Muscle of leg (tissue), 11 donors: ENCODE data around the gene CD38. TPM values are rescaled to one million over a fixed set of nuclear protein-coding genes. Genes with fewer than 3 reads are reported as not detected.
"Not testable (repeated sequence)": the region's sequence is repeated elsewhere in the genome, so short reads cannot be mapped to it uniquely, and the experiment has no call there.

Experiments
- DNase-seq: peaks from one replicate; pipeline ENCODE4 v3.0.0; 2013
- H3K27ac ChIP-seq: one replicate; pipeline ENCODE4 v1.5.1; 2013; ENCODE audit warnings: mild to moderate bottlenecking, low read length, control low read depth
- H3K27me3 ChIP-seq: one replicate; pipeline ENCODE4 v1.6.1; 2013; ENCODE audit warnings: low read length; ENCODE audit not compliant: control insufficient read depth, insufficient read depth
- H3K36me3 ChIP-seq: one replicate; pipeline ENCODE4 v1.6.1; 2013; ENCODE audit warnings: low read length; ENCODE audit not compliant: control insufficient read depth, insufficient read depth
- H3K4me1 ChIP-seq: one replicate; pipeline ENCODE4 v1.6.1; 2013; ENCODE audit warnings: low read length; ENCODE audit not compliant: control insufficient read depth, insufficient read depth
- H3K4me3 ChIP-seq: one replicate; pipeline ENCODE4 v1.5.1; 2013; ENCODE audit warnings: low read length, control low read depth
- H3K9me3 ChIP-seq: replicated peaks from 2 replicates; pipeline ENCODE4 v1.6.1; 2013; ENCODE audit warnings: low read depth, low read length; ENCODE audit not compliant: control insufficient read depth
- WGBS: methylation state at CpG from one replicate; pipeline ENCODE4 v1.1.5; 2013; ENCODE audit warnings: missing lambda C conversion rate; ENCODE audit not compliant: insufficient coverage; 5-methylcytosine and 5-hydroxymethylcytosine counted together
- polyA plus RNA-seq, 8 donors: library from polyadenylated mRNA; unstranded; fragments of 120-200 nt; gene quantifications; one replicate each; pipeline versions ENCODE4 v1.2.1 to v1.2.3, GENCODE V29; 2013; ENCODE audit warnings: inconsistent platforms in 1 of 8, low replicate concordance in 1 of 8; ENCODE audit not compliant: insufficient read length in 8 of 8, insufficient read depth in 1 of 8
- total RNA-seq: library from RNA; stranded (reverse); fragments of 120-200 nt; gene quantifications from one replicate; pipeline ENCODE4 v1.2.4, GENCODE V29; 2013

The CD38 gene
- total and polyA plus RNA-seq, 9 donors = 0.39 to 1.8 (median 1.0) TPM

DNA sequence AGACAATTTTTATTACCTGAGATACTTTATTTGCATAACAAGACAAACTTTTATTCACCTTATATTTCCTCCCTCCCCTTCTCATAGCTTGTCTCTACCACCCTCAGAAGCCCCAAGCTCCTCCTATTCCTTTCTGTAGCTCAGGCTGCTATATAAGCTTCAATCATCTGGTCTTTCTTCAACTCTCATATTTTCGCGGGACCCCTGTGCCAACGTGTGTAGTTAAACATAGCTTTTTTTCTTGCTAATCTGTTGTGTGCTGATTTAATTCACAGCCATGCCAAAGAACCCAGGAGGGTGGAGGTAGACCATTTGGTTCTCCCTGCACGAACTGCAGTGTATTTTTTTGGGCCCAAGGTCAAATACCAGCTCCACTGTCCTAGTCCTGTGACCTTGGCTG lies 21.1 kb upstream of the CD38 start:
- Histone ChIP-seq H3K4me3 (no peak overlapping the region), H3K27me3 (no peaks in the 10 kb centered on the region), H3K4me1 (no peaks in the 10 kb centered on the region), H3K36me3 (no peaks in the 10 kb centered on the region), H3K27ac (no peak overlapping the region), H3K9me3 (no peaks in the 10 kb centered on the region)
- DNase-seq = no peak
- WGBS = 80% methylated on average over 1 of the region's 4 CpGs

DNA sequence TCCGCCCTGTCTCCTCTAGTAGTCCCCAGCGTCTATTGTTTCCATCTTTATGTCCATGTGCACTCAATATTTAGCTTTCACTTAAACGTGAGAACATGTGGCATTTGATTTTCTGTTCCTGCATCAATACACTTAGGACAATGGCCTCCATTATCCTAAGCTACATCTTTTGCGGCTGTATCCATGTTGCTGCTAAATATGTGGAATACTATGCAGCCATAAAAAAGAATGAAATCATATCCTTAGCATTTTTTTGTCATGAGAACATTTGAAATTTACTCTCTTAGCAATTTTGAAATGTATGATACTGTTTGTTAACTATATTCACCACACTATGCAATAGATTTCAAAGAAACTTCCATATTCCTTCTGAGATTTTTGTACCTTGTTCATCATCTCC lies 19.8 kb upstream of the CD38 start:
- H3K4me1 ChIP-seq = no peaks in the 10 kb centered on the region
- no peak overlapping the region for H3K4me3 ChIP-seq
- 86% methylated on average over 2 of the region's 4 CpGs for WGBS
- H3K27ac ChIP-seq = no peak overlapping the region
- H3K36me3 ChIP-seq = no peaks in the 10 kb centered on the region
- no peak for DNase-seq
- H3K27me3 ChIP-seq = no peaks in the 10 kb centered on the region
- H3K9me3 ChIP-seq = no peaks in the 10 kb centered on the region

GRCh38 chr4:15762460-15762859 lies 15.7 kb upstream of the CD38 start:
- not testable (repeated sequence) for H3K36me3 ChIP-seq, H3K27ac ChIP-seq, H3K9me3 ChIP-seq, DNase-seq, H3K4me1 ChIP-seq, H3K4me3 ChIP-seq, H3K27me3 ChIP-seq

GRCh38 chr4:15765391-15765790 lies 12.7 kb upstream of the CD38 start:
- no peaks in the 10 kb centered on the region for H3K27me3 ChIP-seq
- no peaks in the 10 kb centered on the region for H3K9me3 ChIP-seq
- 69% methylated on average over 6 of the region's 6 CpGs for WGBS
- no peak overlapping the region for H3K27ac ChIP-seq
- no peak for DNase-seq
- no peak overlapping the region for H3K4me3 ChIP-seq
- no peaks in the 10 kb centered on the region for H3K36me3 ChIP-seq
- no peaks in the 10 kb centered on the region for H3K4me1 ChIP-seq

GRCh38 chr4:15765910-15766697 lies 12.0 kb upstream of the CD38 start:
- Histone ChIP-seq H3K27ac (no peak overlapping the region), H3K4me1 (no peaks in the 10 kb centered on the region), H3K36me3 (no peaks in the 10 kb centered on the region), H3K9me3 (no peaks in the 10 kb centered on the region), H3K4me3 (no peak overlapping the region), H3K27me3 (no peaks in the 10 kb centered on the region)
- WGBS = 60% methylated on average over 3 of the region's 6 CpGs
- DNase-seq = no peak

DNA sequence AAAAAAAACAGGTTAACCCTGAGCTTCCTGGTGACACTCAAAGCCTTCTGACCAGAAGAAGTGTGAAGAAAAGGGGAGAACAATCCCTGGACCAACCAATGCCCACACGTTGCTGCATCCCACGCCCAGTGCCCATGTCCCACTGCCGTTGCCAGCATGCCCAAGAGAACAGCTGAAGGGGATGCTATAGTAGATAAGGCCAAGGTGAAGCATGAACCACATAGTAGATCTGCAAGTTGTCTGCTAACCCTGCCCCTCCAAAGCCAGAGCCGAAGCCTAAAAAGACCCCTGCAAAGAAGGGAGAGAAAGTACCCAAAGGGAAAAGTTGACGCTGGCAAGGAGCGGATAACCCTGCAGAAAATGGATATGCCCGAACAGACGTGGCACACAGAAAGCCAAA lies 11.3 kb upstream of the CD38 start:
- no peaks in the 10 kb centered on the region for H3K9me3 ChIP-seq
- DNase-seq = no peak
- no peaks in the 10 kb centered on the region for H3K4me1 ChIP-seq
- H3K4me3 ChIP-seq = no peak overlapping the region
- no peaks in the 10 kb centered on the region for H3K27me3 ChIP-seq
- 83% methylated on average over 5 of the region's 8 CpGs for WGBS
- H3K36me3 ChIP-seq = no peaks in the 10 kb centered on the region
- H3K27ac ChIP-seq = no peak overlapping the region

GRCh38 chr4:15769202-15769601 lies 8.9 kb upstream of the CD38 start:
- Histone ChIP-seq H3K4me1 (no peaks in the 10 kb centered on the region), H3K27me3 (peaks cover 1% of the 10 kb centered on the region), H3K36me3 (no peaks in the 10 kb centered on the region), H3K27ac (no peak overlapping the region), H3K9me3 (no peaks in the 10 kb centered on the region), H3K4me3 (no peak overlapping the region)
- DNase-seq = no peak
- WGBS = 63% methylated on average over 2 of the region's 2 CpGs

DNA sequence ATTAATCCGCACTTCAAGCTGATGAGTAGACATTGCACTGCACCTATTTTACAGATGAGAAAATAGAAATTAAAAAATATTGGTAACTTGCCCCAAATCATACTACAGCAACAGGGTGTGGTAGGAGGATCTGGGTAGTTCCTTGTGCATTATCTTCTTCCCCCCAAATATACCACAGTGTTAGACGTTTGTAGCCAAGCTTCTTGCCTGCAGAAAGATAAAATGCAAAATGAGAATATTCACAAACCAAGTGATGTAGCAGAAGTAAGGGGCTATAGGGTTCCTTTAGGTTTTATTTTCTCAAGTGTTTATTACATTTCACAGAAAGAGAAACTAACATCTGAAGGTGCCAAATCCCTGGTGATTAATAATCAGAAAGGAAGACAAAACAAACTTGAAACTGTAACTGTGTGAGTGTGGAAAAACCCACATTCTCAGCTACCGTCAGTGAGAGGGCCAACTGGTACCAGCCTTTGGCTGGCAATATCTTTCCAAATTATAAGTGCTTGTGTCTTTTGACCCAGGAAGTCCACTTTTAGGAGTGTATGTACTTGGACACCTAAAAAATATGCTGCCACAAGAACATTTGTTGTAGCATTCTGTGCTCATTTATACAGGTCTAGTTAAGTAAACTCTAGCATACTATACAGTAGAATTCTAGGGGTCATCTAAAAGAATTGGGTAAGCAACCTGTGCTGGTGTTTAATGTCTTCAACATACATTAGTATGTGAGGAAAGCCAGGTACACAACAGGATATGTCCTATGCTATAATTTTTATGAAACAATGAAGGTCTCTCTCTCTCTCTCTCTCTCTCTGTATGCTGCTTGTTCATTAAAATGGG lies 6.7 kb upstream of the CD38 start:
- no CpG with 5 or more reads among the region's 3 CpGs for WGBS
- H3K4me3 ChIP-seq = no peak overlapping the region
- no peaks in the 10 kb centered on the region for H3K36me3 ChIP-seq
- H3K4me1 ChIP-seq = no peaks in the 10 kb centered on the region
- DNase-seq = no peak
- peaks cover 3% of the 10 kb centered on the region for H3K27me3 ChIP-seq
- H3K27ac ChIP-seq = no peak overlapping the region
- no peaks in the 10 kb centered on the region for H3K9me3 ChIP-seq

- no peak overlapping the region for H3K27ac ChIP-seq
- no peaks in the 10 kb centered on the region for H3K36me3 ChIP-seq
- no peak for DNase-seq
- H3K4me3 ChIP-seq = no peak overlapping the region
- H3K27me3 ChIP-seq = peaks cover 11% of the 10 kb centered on the region
- WGBS = 73% methylated on average over 4 of the region's 4 CpGs
- no peaks in the 10 kb centered on the region for H3K4me1 ChIP-seq
- no peaks in the 10 kb centered on the region for H3K9me3 ChIP-seq
Observed at GRCh38 chr4:15774020-15774420, 4.1 kb upstream of the CD38 start.

DNA sequence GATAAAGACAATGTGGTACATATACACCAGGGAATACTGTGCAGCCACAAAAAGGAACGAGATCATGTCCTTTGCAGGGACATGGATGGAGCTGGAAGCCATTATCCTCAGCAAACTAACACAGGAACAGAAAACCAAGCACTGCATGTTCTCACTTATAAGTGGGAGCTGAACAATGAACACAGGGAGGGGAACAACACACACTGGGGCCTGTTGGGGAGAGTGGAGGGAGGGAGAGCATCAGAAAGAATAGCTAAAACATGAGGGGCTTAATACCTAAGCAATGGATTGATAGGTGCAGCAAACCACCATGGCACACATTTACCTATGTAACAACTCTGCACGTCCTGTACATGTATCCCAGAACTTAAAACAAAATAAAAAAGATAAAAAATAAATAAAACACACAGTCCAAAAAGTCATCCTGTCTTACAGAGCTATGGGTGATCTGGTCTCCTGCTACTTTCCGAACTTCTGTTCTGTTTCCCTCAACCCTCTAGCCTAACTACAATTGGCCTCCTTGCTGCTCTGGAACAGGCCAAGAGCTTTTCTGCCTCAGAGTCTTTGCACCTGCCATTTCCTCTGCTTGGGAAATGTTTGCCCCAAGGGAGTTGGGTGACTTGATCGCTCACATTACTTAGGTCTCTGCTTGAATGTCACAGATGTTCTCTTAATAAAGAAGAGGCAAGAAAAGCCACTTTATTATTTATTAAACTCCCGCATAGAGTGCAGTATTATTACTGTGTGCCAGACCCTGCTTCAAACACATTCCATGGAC lies 1.1 kb upstream of the CD38 start:
- H3K36me3 ChIP-seq = no peaks in the 10 kb centered on the region
- no peak for DNase-seq
- no peak overlapping the region for H3K4me3 ChIP-seq
- H3K9me3 ChIP-seq = no peaks in the 10 kb centered on the region
- H3K4me1 ChIP-seq = no peaks in the 10 kb centered on the region
- H3K27me3 ChIP-seq = peaks cover 11% of the 10 kb centered on the region
- WGBS = 63% methylated on average over 1 of the region's 5 CpGs
- no peak overlapping the region for H3K27ac ChIP-seq
